KBM-7 (cell line): Measurements from ENCODE around the gene CDC34.
A peak's percentile ranks its signal among the peaks of the same experiment; 100 is the strongest.

Experiments
- DNase-seq: peaks from one replicate; pipeline ENCODE4 v3.0.0-alpha.2; 2015
- in situ Hi-C: fragments of 300-500 bp; cut with MboI; formaldehyde crosslinking; loops from 2 replicates; pipeline ENCODE4 v1.14.3; 2020; ENCODE audit warnings: low sequenced_read_pairs, low pct_unique_long_range_greater_than_20kb, mixed read lengths

CDC34 gene

DNA sequence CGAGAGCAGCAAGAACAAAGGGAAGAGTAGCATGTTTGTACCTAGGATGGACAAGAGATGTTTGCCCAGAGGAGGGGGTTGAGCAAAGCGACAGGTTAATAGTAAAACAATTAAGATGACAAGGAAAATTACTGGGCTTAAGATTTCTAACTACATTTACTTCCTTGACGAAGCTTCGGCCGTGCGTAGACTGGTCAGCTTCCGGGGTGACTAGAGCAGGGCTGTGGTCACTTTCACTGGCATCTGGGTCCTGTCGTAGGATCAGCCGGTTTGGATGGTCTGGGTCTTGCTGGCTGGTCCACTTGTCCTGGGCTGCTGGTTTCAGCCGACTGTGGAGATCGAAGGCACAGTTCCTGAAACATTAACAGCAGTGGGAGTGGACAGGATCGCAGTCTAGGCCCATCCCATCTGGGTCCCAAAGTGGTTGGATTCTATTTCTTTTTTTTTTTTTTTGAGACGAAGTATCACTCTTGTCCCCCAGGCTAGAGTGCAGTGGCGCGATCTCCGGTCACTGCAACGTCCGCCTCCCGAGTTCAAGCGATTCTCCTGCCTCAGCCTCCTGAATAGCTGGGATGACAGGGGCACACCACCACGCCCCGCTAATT, 35.8 kb downstream of the CDC34 start:
- no peak for DNase-seq

DNA sequence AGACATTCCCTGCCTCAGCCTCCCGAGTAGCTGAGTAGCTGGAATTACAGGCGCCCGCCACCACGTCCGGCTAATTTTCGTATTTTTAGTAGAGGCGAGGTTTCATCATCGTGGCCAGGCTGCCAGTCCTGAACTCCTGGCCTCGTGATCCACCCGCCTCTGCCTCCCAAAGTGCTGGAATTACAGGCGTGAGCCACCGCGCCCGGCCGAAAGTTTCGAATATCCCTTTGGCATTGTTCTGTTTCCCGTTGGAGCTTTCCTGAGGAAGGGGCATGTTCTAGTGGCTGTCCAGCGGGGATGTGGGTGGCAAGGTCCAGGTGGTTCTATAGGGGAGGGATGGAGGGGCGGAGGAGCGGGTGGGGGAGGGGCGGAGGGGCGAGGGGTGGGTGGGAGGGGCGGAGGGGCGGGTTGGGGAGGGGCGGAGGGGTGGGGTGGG, 38.7 kb downstream of the CDC34 start:
- no peak for DNase-seq
- in situ Hi-C loops = no loop called here

More for the DNA sequence above, 35.8 kb downstream of the CDC34 start:
- in situ Hi-C loops = no loop called here

DNA sequence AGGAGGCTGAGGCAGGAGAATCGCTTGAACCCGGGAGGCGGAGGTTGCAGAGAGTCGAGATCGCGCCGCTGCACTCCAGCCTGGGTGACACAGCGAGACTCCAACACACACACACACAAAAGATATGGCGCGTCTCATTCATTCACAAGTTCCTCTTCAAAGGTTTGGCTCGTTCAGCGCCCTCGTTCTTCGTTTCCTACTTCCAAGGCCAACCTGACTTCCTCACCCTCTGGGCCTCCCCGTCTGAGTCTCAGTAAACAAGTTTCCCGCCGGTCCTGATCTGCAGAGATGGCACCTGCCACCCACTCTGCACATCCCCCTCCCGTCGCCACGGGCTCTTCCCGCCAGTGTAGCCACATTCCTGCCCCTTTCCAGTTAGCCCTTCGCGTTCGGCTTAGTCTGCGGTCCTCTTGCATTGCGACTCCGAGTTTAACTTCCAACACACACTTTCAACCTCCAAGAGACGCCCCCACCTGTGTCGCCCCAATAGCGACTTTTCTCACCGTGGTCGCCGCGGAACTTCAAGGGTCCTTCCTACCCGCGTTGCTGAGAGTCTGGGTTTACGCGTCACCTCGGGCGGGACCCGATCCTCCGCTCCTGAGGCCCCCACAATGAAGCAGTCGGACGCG, 39.5 kb downstream of the CDC34 start:
- peak; percentile 81 for DNase-seq
- in situ Hi-C loops = no loop called here

DNA sequence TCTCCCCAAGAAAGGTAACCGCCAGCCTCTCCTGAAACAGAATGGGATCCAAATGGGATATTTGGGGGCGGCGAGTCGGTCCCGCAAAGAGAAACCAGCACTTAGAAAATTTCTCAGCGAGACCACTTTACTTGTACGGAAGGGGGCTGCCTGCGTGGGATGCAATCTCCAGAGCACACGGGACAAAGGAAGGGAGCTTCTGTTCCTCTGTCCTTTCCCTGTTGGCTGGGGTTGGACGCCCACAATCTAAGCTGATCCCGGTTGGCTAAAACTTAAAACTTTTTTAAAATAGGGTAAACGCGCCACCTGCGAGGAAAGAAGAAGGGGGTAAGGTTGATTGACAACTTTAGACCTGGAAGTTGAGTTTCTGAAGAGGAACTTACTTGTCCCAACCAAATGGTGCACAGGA, 40.0 kb downstream of the CDC34 start:
- DNase-seq = peak; percentile 73
- in situ Hi-C loops = no loop called here

DNA sequence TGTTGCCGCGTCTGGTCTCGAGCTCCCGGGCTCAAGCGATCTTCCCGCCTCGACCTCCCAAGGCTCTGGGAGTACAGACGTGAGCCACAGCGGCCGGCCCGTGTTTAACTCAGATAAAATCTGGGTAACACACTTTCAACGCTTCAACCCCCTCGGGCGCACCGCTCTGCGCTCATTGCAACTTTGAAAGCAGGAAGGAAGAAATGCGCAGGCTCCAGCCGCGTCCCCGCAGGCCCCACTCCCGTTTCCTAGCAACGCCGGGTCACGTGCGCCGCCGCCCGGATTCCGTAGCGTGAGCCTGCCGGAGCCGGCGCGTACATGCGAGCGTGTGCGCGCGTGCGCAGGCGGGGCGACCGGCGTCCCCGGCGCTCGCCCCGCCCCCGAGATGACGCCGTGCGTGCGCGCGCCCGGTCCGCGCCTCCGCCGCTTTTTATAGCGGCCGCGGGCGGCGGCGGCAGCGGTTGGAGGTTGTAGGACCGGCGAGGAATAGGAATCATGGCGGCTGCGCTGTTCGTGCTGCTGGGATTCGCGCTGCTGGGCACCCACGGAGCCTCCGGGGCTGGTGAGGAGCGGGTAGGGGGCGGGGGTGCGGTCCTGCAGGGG, 40.7 kb downstream of the CDC34 start, which contains the start of gene BSG:
Gene BSG (plus strand): TSS at position 457 of the 603 bp plus-strand sequence. CDS start 39 bp downstream, at position 496.
- in situ Hi-C loops = no loop called here
- peak; percentile 98 for DNase-seq

DNA sequence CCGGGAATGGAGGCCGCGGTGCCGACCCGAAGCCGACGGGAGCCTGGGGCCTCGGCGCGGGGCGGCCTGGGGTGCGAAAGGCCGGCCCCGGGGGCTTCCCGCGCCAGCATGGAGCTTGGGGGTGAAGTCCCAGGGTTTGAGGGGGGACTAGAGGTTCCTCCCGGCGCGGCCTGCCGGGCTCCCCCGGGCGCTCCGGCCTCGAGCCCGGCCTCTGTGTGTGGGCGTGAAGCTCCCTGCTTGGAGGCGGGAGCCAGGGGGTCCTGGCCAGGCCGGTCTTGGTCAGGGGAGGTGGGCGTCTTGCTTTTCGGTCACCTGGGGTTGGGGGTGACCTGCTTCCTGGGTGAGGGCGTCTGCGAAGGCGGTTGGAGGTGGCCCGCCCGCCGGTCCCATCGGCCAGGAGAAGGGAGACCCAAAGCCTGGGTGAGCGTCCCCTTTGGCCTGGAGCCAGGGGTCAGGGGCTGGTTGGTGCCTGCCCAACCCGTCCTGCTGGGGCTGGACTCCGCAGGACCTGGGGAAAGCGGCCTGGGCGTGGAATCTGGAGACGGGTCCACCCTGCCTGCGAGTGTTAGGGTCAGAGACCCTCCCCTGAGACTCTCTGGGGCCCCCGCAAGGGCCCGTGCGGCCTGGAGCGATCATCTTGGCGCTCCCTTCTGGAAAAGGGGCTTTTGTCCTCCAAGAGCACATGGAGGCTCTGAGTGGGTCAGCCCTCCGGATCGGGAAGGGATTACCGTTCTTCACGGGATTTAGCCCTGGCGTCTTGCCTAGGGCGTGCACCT, 41.4 kb downstream of the CDC34 start:
- in situ Hi-C loops = no loop called here
- DNase-seq = peak; percentile 37

DNA sequence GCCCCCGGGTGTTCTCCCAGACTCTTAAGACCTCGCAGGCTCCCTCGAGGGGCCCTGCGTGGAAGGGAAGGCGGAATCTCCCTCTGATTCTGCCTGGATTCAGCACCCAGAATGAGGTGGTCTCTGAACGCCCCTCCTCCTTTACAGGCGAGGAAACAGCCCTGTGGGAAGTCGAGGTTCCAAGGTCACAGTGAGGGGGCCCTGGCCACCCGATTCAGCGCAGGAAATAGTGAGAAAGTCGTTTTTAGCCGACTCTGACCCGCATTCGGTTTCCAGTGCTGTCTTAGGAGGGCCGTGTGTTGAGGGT, 41.9 kb downstream of the CDC34 start:
- no peak for DNase-seq
- in situ Hi-C loops = no loop called here

DNA sequence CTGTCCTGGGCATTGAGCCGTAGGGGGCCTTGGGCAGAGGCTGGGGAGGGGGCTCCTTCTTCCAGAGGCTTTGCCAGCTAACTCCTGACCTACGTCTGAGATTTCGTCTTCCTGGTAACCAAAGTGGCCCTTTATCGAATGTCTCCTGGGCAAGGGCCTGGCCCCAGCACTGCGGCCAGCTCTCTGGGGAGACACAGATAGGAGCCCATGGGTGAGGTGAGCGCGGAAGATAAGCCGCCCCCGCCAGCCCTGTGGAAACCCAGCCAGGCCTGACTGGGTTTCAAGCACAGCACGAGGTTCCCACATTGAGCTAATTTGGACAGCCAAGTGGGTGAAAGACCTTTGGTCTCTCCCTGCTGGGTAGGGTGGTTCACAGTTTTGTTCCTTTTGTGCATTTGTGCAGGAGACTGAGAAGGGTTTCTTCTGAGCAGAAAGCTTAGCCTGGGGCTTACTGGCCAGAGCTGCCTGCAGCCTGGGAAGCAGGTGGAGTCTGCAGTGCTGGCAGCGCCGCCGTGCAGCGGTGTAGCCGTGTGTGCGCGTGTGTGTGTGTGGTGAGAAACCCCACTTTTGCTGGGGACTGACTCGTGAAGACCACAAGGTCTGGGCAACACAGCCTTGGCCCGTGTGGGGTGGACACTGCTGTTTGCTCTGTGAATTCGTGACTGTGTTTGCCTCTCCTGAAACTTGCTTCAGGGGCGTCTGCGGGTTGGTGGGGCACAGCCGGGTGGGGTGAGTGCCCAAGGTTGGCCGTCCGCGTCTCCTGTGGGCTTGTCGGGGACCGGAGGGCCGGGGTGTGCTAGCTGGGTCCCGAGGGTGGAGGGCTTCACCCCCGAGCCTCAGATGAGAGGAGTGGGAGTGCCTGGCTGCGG, 43.3 kb downstream of the CDC34 start:
- peak; percentile 58 for DNase-seq
- in situ Hi-C loops = no loop called here

DNA sequence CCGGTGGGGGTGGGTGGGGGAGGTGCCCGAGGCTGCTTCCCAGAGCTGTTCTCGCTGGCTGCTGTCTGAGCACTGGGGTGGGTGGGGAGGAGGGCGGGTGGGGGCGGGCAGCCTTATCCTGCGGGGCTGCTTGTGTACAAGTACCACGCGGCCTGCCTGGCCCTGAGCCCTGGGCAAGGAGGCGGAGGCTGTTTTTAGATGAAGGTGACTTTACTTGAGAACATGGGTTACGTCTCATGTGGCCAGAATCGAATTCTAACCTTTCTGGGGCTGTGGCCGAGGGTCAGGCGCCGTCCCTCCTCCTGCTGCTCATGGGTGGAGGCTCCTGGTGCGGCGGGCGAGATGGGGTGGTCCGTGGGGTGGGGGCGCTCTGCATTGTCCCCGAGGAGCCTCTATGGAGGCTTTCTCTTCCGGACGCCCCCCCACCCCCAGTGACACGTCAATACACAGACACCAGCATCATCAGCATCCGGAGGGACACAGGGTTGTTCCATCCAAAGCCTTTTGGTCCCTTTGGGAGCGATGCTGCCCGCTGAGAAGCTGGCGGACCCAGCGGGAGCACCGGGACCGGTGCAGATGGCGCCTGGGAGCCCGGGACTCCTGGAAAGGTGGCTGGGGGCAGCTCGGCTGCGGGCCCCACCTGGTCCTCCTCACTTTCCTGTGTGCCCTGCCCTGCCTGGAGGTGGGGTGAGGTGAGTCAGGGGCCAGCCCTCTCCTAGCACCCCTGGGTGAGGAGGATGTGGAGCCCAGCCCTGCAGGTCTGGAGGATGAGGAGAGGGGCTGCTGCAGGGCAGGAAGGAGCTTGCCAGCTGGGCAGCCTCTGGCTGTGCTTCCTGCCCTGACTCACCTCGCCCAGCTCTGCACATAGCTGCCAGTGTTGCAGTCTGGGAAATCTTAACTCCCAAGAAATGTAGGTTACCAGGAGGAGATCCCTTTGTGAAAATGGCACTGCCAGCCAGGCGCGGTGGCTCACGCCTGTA, 44.3 kb downstream of the CDC34 start:
- DNase-seq = no peak
- in situ Hi-C loops = no loop called here

DNA sequence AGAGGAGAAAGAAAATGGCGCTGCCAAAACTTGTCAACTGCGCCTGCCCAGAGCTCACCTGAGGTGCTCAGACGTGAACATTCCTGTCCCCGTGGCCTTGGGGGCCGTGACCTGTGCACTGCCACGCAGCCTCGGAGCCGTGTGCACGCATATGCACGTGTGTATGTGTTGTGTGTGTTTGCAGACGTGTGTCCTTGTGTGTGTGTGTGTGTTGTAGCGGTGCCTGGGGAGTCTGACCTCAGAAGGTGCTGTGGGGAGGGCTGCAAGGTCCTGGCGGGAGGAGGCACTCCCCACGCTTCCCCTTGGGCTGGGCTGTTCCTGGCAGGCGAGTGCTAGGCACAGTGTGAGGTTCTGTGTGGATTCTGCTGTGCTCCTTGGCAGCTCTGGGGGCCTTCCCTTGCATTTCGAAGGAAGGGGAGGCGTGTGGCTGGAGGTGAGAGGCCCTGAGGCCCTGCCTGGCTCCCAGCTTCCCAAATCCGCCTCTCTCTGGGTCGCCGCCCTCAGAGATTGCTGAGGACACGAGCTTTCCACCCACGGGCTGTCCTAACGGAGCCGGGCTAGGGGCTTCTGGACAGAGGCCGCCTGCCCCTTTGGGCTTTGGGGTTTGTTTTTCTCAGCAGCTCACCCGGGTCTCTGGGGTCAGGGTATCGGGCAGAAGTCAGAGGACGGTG, 45.3 kb downstream of the CDC34 start:
- in situ Hi-C loops = no loop called here
- DNase-seq = no peak

DNA sequence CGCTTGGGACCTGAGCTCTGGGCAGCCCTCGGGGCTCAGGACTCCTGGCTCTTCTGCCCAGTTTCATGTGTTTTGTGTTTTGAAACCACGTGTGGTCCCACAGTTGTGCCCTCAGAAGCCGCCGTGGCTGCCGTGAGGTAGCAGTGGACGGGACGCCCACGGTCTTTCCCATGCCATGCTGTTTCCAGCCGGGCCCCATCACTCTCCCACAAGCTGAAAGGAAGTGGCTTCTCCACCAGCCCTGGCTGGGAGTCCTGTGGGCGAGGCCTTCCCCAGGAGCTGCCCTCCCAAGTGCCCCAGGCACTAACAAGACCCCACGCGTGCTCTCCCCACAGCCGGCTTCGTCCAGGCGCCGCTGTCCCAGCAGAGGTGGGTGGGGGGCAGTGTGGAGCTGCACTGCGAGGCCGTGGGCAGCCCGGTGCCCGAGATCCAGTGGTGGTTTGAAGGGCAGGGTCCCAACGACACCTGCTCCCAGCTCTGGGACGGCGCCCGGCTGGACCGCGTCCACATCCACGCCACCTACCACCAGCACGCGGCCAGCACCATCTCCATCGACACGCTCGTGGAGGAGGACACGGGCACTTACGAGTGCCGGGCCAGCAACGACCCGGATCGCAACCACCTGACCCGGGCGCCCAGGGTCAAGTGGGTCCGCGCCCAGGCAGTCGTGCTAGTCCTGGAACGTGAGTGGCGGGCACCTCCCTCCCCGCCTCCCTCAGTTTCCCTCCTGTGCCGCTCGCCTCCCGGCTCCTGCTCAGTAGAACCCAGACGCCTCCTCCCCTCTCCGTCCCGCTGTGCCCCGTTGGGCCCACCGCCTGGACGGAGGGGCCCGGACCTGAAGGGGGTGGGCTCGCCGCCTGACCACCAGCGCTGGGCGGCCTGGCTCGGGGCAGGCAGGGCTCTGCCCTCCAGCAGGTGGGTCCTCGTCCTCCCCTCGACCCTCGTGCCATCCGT, 46.2 kb downstream of the CDC34 start:
- in situ Hi-C loops = no loop called here
- no peak for DNase-seq

DNA sequence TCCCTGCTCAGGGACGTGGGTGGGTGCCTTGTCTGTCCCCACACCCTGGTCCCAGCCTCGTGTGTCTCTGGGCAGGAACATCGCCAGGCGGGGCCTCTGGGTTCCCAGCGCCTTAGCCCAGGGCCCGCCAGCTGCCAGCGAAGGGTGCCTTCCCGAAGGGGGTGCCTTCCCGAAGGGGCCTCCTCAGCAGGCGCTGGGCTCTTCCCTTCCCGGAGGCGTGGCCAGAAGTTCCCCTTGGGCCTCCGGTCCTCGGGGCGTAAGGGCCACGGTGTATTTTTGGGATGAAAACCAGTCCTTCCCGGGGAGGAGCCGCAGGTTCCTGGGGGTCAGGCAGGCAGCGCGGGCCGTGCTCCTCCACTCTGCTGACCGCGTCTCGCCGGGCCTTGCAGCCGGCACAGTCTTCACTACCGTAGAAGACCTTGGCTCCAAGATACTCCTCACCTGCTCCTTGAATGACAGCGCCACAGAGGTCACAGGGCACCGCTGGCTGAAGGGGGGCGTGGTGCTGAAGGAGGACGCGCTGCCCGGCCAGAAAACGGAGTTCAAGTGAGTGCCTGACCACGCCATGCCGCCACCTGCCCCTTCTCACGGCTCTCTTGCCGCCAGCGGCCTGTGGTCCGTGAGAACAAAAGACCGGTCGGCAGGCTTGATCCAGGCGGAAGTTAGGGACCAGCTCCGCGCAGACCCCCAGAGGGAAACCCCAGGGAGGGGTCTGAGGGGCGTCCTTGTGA, 47.7 kb downstream of the CDC34 start:
- no peak for DNase-seq
- in situ Hi-C loops = no loop called here

DNA sequence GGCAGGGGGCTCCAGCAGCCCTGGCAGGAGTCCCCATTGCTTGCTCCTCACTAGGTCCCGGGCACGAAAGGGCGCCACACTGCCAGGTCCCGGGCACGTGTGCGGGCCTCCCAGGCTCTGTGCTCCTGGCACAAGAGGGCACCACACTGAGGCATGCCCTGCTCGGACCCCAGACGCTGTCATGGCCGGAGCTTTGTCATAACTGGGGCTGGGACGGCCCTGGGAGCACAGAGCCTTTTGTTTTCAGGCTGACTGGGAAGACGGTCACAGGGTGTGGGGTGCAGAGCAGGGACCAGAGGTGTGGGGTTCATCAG, 48.2 kb downstream of the CDC34 start:
- in situ Hi-C loops = no loop called here
- no peak for DNase-seq

DNA sequence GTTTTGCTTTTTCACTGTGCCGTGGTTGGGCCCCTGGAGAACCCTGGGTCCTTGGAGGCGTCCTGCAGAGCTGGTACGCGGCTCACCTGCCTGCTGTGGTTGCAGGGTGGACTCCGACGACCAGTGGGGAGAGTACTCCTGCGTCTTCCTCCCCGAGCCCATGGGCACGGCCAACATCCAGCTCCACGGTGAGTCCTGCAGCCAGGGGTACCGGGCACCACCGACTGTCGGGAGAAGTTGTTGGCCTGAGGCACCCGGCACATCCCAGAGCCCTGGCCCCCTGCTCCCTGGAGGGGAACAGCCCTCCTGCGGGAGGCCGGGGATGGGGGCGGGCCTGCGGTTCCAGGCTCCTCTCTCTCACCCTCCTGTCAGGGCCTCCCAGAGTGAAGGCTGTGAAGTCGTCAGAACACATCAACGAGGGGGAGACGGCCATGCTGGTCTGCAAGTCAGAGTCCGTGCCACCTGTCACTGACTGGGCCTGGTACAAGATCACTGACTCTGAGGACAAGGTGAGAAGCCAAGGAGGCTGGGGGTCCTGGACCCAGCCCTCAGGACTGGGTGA, 48.8 kb downstream of the CDC34 start:
- in situ Hi-C loops = no loop called here
- no peak for DNase-seq

DNA sequence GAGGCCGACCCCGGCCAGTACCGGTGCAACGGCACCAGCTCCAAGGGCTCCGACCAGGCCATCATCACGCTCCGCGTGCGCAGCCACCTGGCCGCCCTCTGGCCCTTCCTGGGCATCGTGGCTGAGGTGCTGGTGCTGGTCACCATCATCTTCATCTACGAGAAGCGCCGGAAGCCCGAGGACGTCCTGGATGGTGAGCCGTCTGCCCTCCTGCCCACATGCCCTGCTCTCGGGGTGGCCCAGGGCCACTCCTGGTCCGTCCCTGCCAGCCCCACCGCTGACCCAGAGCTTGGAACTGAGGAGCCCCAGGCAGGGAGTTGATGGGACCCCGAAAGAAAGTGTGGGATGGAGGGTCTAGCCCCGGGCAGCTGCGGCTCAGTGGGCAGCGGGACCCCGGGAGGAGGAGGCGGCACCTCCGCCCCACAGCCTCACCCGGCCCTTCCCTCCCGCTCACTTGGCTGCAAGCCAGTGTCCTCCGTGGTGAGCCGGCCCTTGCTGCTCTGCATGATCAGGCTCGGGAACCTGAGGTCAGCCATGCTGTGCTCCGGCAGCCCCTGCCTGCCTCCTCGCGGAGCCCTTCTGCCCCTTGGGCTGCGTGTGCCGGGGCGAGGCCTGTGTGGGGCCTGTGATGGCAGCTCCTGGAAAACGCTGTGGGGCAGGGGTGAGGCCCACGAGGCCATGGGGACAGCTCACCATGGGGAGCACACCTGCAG, 50.0 kb downstream of the CDC34 start:
- in situ Hi-C loops = no loop called here

More for the DNA sequence above, 50.0 kb downstream of the CDC34 start:
- DNase-seq = no peak
